ENCODE measurements around the gene TMIGD3.
A peak's percentile ranks its signal among the peaks of the same experiment; 100 is the strongest.

Gene TMIGD3

GRCh38 chr1:111486431-111486830 lies 17.0 kb downstream of the TMIGD3 start:
- TF ChIP-seq CTCF (IDR thresholded peaks at IDR 0.05; ENCODE audit: control insufficient read depth, insufficient read depth, low read depth, low read length, missing control alignments), result no peak
- DNase-seq (ENCODE audit: low read depth), result no peak
- no peak overlapping the region for H3K4me3 ChIP-seq (ENCODE audit: control insufficient read depth, low read depth, low read length)

- H3K4me3 ChIP-seq (ENCODE audit: control insufficient read depth, low read depth, low read length), result no peak overlapping the region
- TF ChIP-seq CTCF (IDR thresholded peaks at IDR 0.05; ENCODE audit: control insufficient read depth, insufficient read depth, low read depth, low read length, missing control alignments), result no peak
- DNase-seq (ENCODE audit: low read depth), result no peak
These were observed 18.9 kb downstream of the TMIGD3 start for GRCh38 chr1:111484391-111485026.

GRCh38 chr1:111483876-111484275 lies 19.6 kb downstream of the TMIGD3 start:
- DNase-seq (ENCODE audit: low read depth), result no peak
- TF ChIP-seq CTCF (IDR thresholded peaks at IDR 0.05; ENCODE audit: control insufficient read depth, insufficient read depth, low read depth, low read length, missing control alignments), result no peak
- H3K4me3 ChIP-seq (ENCODE audit: control insufficient read depth, low read depth, low read length), result no peak overlapping the region

- no peak for DNase-seq (ENCODE audit: low read depth)
- no peak overlapping the region for H3K4me3 ChIP-seq (ENCODE audit: control insufficient read depth, low read depth, low read length)
- no peak for TF ChIP-seq CTCF (IDR thresholded peaks at IDR 0.05; ENCODE audit: control insufficient read depth, insufficient read depth, low read depth, low read length, missing control alignments)
These were observed 20.3 kb downstream of the TMIGD3 start for GRCh38 chr1:111483166-111483565.

GRCh38 chr1:111481387-111482221 lies 21.8 kb downstream of the TMIGD3 start:
- DNase-seq (ENCODE audit: low read depth), result no peak
- TF ChIP-seq CTCF (IDR thresholded peaks at IDR 0.05; ENCODE audit: control insufficient read depth, insufficient read depth, low read depth, low read length, missing control alignments), result peak; percentile 87
- H3K4me3 ChIP-seq (ENCODE audit: control insufficient read depth, low read depth, low read length), result no peak overlapping the region

GRCh38 chr1:111480674-111481073 lies 22.8 kb downstream of the TMIGD3 start:
- DNase-seq (ENCODE audit: low read depth), result no peak
- no peak for TF ChIP-seq CTCF (IDR thresholded peaks at IDR 0.05; ENCODE audit: control insufficient read depth, insufficient read depth, low read depth, low read length, missing control alignments)
- H3K4me3 ChIP-seq (ENCODE audit: control insufficient read depth, low read depth, low read length), result no peak overlapping the region

Data from AG09309 (cell line).